ENCODE data around the gene FGF13. TPM values are rescaled to one million over a fixed set of nuclear protein-coding genes. Genes with fewer than 3 reads are reported as not detected.
A peak's percentile ranks its signal among the peaks of the same experiment; 100 is the strongest.

The FGF13 gene
- total RNA-seq, 4 donors from 2014 or later, result 0.60 to 2.1 (median 1.4) TPM

GRCh38 chrX:138723301-138723700, 11.8 kb upstream of the FGF13 start:
- Histone ChIP-seq H3K9me3 (no peaks in the 10 kb centered on the region), H3K36me3 (no peaks in the 10 kb centered on the region), H3K27ac (no peak overlapping the region), H3K4me1 (no peaks in the 10 kb centered on the region), H3K27me3 (no peaks in the 10 kb centered on the region), H3K4me3 (no peak overlapping the region)
- no peak for TF ChIP-seq POLR2A (IDR thresholded peaks at IDR 0.05)
- no peak for TF ChIP-seq CTCF (IDR thresholded peaks at IDR 0.05)
- TF ChIP-seq EP300 (IDR thresholded peaks at IDR 0.05; ENCODE audit: low read depth), result no peak
- no peak for TF ChIP-seq POLR2AphosphoS5 (IDR thresholded peaks at IDR 0.05)
- no peak for DNase-seq
- in situ Hi-C loops (cut with MboI; ENCODE audit: low pct_ligation_motif_present in 1 of 4, low pct_unique_long_range_greater_than_20kb in 1 of 4, low sequenced_read_pairs in 3 of 4) (no loop called here), intact Hi-C loops (cut with DNase I; ENCODE audit: low total_unique reads) (no loop called here)
- 81 to 98% methylated on average over 5 of the region's 5 CpGs for WGBS, 2 donors (ENCODE audit: low coverage in 1 of 2)

DNA sequence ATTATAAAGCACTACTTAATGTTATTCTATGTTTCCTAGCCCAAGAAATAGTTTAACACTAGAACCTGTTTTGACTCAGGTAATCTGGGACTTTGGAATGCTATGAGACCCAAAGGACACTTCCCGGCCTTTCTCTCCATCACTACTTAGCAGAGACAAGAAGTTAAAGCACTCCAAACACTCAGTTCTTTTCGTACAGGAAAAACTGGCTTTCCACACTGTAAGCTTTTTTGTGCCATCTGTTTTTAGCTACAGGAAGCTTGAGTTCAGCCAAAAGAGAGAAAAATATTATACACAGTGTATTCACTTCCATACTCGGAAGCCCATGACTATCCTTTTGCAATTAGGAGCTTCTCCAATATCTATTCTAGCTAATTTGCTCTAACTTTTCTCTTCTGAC, 7.9 kb upstream of the FGF13 start:
- no peaks in the 10 kb centered on the region for H3K27me3 ChIP-seq
- H3K36me3 ChIP-seq, result no peaks in the 10 kb centered on the region
- no peak overlapping the region for H3K4me3 ChIP-seq
- TF ChIP-seq POLR2A (IDR thresholded peaks at IDR 0.05) (no peak), CTCF (IDR thresholded peaks at IDR 0.05) (no peak), POLR2AphosphoS5 (IDR thresholded peaks at IDR 0.05) (no peak), EP300 (IDR thresholded peaks at IDR 0.05; ENCODE audit: low read depth) (no peak)
- intact Hi-C loops (cut with DNase I; ENCODE audit: low total_unique reads), result no loop called here
- H3K27ac ChIP-seq, result no peak overlapping the region
- in situ Hi-C loops (cut with MboI; ENCODE audit: low pct_ligation_motif_present in 1 of 4, low pct_unique_long_range_greater_than_20kb in 1 of 4, low sequenced_read_pairs in 3 of 4), result no loop called here
- no peaks in the 10 kb centered on the region for H3K9me3 ChIP-seq
- no peak for DNase-seq
- H3K4me1 ChIP-seq, result no peaks in the 10 kb centered on the region
- 65% methylated on average over 3 of the region's 3 CpGs; no CpG with 5 or more reads in 1 of the 2 donors for WGBS, 2 donors (ENCODE audit: low coverage in 1 of 2)

- TF ChIP-seq POLR2A (IDR thresholded peaks at IDR 0.05), result no peak
- TF ChIP-seq POLR2AphosphoS5 (IDR thresholded peaks at IDR 0.05), result no peak
- TF ChIP-seq EP300 (IDR thresholded peaks at IDR 0.05; ENCODE audit: low read depth), result no peak
- no peak for TF ChIP-seq CTCF (IDR thresholded peaks at IDR 0.05)
- 42 to 50% methylated on average over 1 of the region's 1 CpG for WGBS, 2 donors (ENCODE audit: low coverage in 1 of 2)
- Histone ChIP-seq H3K27ac (no peak overlapping the region), H3K4me3 (no peak overlapping the region), H3K9me3 (no peaks in the 10 kb centered on the region), H3K27me3 (no peaks in the 10 kb centered on the region), H3K4me1 (no peaks in the 10 kb centered on the region), H3K36me3 (no peaks in the 10 kb centered on the region)
- intact Hi-C loops (cut with DNase I; ENCODE audit: low total_unique reads), result no loop called here
- in situ Hi-C loops (cut with MboI; ENCODE audit: low pct_ligation_motif_present in 1 of 4, low pct_unique_long_range_greater_than_20kb in 1 of 4, low sequenced_read_pairs in 3 of 4), result no loop called here
- DNase-seq, result no peak
Observed at GRCh38 chrX:138718941-138719340, 7.4 kb upstream of the FGF13 start.

- peak overlapping the region in 3 of 4 donors; percentile 16 to 21 (median 19) for H3K27ac ChIP-seq
- WGBS, 2 donors (ENCODE audit: low coverage in 1 of 2), result 0 to 52% methylated on average over 6 to 50 of the region's 51 CpGs
- H3K9me3 ChIP-seq, result no peaks in the 10 kb centered on the region
- intact Hi-C loops (cut with DNase I; ENCODE audit: low total_unique reads), result no loop called here
- H3K27me3 ChIP-seq, result no peaks in the 10 kb centered on the region
- no peaks in the 10 kb centered on the region for H3K4me1 ChIP-seq
- no peaks in the 10 kb centered on the region for H3K36me3 ChIP-seq
- in situ Hi-C loops (cut with MboI; ENCODE audit: low pct_ligation_motif_present in 1 of 4, low pct_unique_long_range_greater_than_20kb in 1 of 4, low sequenced_read_pairs in 3 of 4), result no loop called here
- H3K4me3 ChIP-seq, result peak overlapping the region; percentile 11 to 45 (median 25)
- DNase-seq, result no peak
- TF ChIP-seq CTCF (IDR thresholded peaks at IDR 0.05), result no peak
- TF ChIP-seq EP300 (IDR thresholded peaks at IDR 0.05; ENCODE audit: low read depth), result no peak
- no peak for TF ChIP-seq POLR2AphosphoS5 (IDR thresholded peaks at IDR 0.05)
- no peak for TF ChIP-seq POLR2A (IDR thresholded peaks at IDR 0.05)
Observed at GRCh38 chrX:138710866-138711341, 613 bp downstream of the FGF13 start.
